Mesendoderm (in vitro differentiated cells): Measurements from ENCODE around the gene GTF3A.
A peak's percentile ranks its signal among the peaks of the same experiment; 100 is the strongest.
"Not testable (repeated sequence)": the region's sequence is repeated elsewhere in the genome, so short reads cannot be mapped to it uniquely, and the experiment has no call there.

Experiments
- DNase-seq: peaks from one replicate; pipeline ENCODE4 v3.0.0; 2013
- H2AK5ac ChIP-seq: 2 replicates; pipeline ENCODE4 v1.6.1; 2013; ENCODE audit warnings: low read length, inconsistent platforms
- H2BK120ac ChIP-seq: 2 replicates; pipeline ENCODE4 v1.6.1; 2013; ENCODE audit warnings: low read depth, mild to moderate bottlenecking, low read length, moderate library complexity, mixed read lengths
- H2BK15ac ChIP-seq: replicated peaks from 2 replicates; pipeline ENCODE4 v1.6.1; 2013; ENCODE audit warnings: low read depth, mild to moderate bottlenecking, moderate library complexity
- H2BK5ac ChIP-seq: 2 replicates; pipeline ENCODE4 v1.6.1; 2013; ENCODE audit warnings: low read length, inconsistent platforms
- H3K18ac ChIP-seq: 2 replicates; pipeline ENCODE4 v1.6.1; 2013; ENCODE audit warnings: mild to moderate bottlenecking, low read length, mixed read lengths
- H3K23ac ChIP-seq: one replicate; pipeline ENCODE4 v1.6.1; 2013; ENCODE audit warnings: low read length
- H3K27ac ChIP-seq: 2 replicates; pipeline ENCODE4 v1.5.1; 2013; ENCODE audit warnings: low read depth, mild to moderate bottlenecking, inconsistent platforms, low read length, moderate library complexity
- H3K27me3 ChIP-seq: 2 replicates; pipeline ENCODE4 v1.6.1; 2013; ENCODE audit warnings: low read length, control low read depth, mild to moderate bottlenecking, inconsistent platforms; ENCODE audit not compliant: insufficient read depth, poor library complexity
- H3K36me3 ChIP-seq: 2 replicates; pipeline ENCODE4 v1.6.1; 2013; ENCODE audit warnings: low read length, inconsistent platforms; ENCODE audit not compliant: control insufficient read depth, insufficient read depth
- H3K4ac ChIP-seq: one replicate; pipeline ENCODE4 v1.6.1; 2013; ENCODE audit warnings: low read depth, mild to moderate bottlenecking, low read length, moderate library complexity
- H3K4me1 ChIP-seq: 2 replicates; pipeline ENCODE4 v1.6.1; 2013; ENCODE audit warnings: low read depth, low read length, inconsistent platforms; ENCODE audit not compliant: control insufficient read depth
- H3K4me2 ChIP-seq: 2 replicates; pipeline ENCODE4 v1.6.1; 2013; ENCODE audit warnings: low read length
- H3K4me3 ChIP-seq: 2 replicates; pipeline ENCODE4 v1.5.1; 2013; ENCODE audit warnings: mild to moderate bottlenecking, low read length
- H3K56ac ChIP-seq: one replicate; pipeline ENCODE4 v1.6.1; 2013; ENCODE audit warnings: low read length
- H3K79me1 ChIP-seq: 2 replicates; pipeline ENCODE4 v1.6.1; 2013; ENCODE audit warnings: low read length, inconsistent platforms
- H3K79me2 ChIP-seq: 2 replicates; pipeline ENCODE4 v1.6.1; 2013; ENCODE audit warnings: mild to moderate bottlenecking, low read length; ENCODE audit not compliant: control insufficient read depth, insufficient read depth
- H3K9ac ChIP-seq: 2 replicates; pipeline ENCODE4 v1.6.1; 2013; ENCODE audit warnings: low read length, inconsistent platforms
- H4K5ac ChIP-seq: one replicate; pipeline ENCODE4 v1.6.1; 2013; ENCODE audit warnings: low read length
- H4K8ac ChIP-seq: one replicate; pipeline ENCODE4 v1.6.1; 2013; ENCODE audit warnings: low read depth, mild to moderate bottlenecking, control low read depth, low read length, moderate library complexity
- WGBS: extraction: QIAGEN DNeasy Blood & Tissue Kit; methylation state at CpG from one replicate; pipeline ENCODE4 v1.1.7; 2013; ENCODE audit warnings: low lambda C conversion rate, missing lambda C conversion rate; ENCODE audit not compliant: insufficient coverage; ENCODE audit errors: extremely low coverage; 5-methylcytosine and 5-hydroxymethylcytosine counted together

Gene GTF3A

DNA sequence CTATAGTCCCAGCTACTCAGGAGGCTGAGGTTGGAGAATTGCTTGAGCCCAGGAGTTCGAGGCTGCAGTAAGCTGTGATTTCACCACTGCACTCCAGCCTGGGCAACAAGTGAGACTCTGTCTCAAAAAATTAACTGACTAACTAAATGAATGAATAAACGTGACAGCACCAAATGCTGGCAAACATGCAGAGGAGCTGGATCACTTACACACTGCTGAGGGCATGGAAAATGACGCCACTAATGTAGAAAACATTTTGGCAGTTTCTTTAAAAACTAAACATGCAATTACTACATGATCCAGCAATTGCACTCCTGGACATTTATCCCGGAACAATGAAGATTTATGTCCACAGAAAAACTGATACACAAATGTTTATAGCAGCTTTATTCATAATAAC, 31.3 kb upstream of the GTF3A start:
- no CpG with 5 or more reads among the region's 4 CpGs for WGBS

GRCh38 chr13:27395007-27395510, 29.4 kb upstream of the GTF3A start:
- H3K9ac ChIP-seq, result no peak overlapping the region
- H4K8ac ChIP-seq, result no peak overlapping the region
- H3K79me2 ChIP-seq, result no peaks in the 10 kb centered on the region
- no peak overlapping the region for H3K4me2 ChIP-seq
- WGBS, result no CpG with 5 or more reads among the region's 14 CpGs
- H2BK120ac ChIP-seq, result no peak overlapping the region
- peaks cover 3% of the 10 kb centered on the region for H3K4me1 ChIP-seq
- H3K27me3 ChIP-seq, result no peaks in the 10 kb centered on the region
- H2AK5ac ChIP-seq, result no peak overlapping the region
- H2BK5ac ChIP-seq, result no peak overlapping the region
- H3K4ac ChIP-seq, result no peak overlapping the region
- no peak overlapping the region for H3K4me3 ChIP-seq
- no peak overlapping the region for H3K23ac ChIP-seq
- no peak overlapping the region for H3K56ac ChIP-seq
- H3K27ac ChIP-seq, result no peak overlapping the region
- no peaks in the 10 kb centered on the region for H3K79me1 ChIP-seq
- no peaks in the 10 kb centered on the region for H3K36me3 ChIP-seq
- H2BK15ac ChIP-seq, result no peak overlapping the region
- DNase-seq, result no peak
- H3K18ac ChIP-seq, result peak overlapping the region; percentile 39
- H4K5ac ChIP-seq, result no peak overlapping the region

More for the DNA sequence above, 31.3 kb upstream of the GTF3A start:
- no peak overlapping the region for H3K27ac ChIP-seq
- H3K9ac ChIP-seq, result no peak overlapping the region
- H3K79me2 ChIP-seq, result no peaks in the 10 kb centered on the region
- H3K4ac ChIP-seq, result no peak overlapping the region
- no peaks in the 10 kb centered on the region for H3K36me3 ChIP-seq
- peaks cover 8% of the 10 kb centered on the region for H3K4me1 ChIP-seq
- H3K4me3 ChIP-seq, result no peak overlapping the region
- H3K79me1 ChIP-seq, result no peaks in the 10 kb centered on the region
- no peak overlapping the region for H2BK120ac ChIP-seq
- no peak overlapping the region for H4K8ac ChIP-seq
- H3K23ac ChIP-seq, result no peak overlapping the region
- no peak overlapping the region for H2BK5ac ChIP-seq
- H4K5ac ChIP-seq, result no peak overlapping the region
- H2AK5ac ChIP-seq, result no peak overlapping the region
- no peak overlapping the region for H3K18ac ChIP-seq
- H3K4me2 ChIP-seq, result no peak overlapping the region
- H3K27me3 ChIP-seq, result no peaks in the 10 kb centered on the region
- no peak overlapping the region for H3K56ac ChIP-seq
- no peak for DNase-seq
- no peak overlapping the region for H2BK15ac ChIP-seq

GRCh38 chr13:27396252-27396846, 28.1 kb upstream of the GTF3A start:
- Histone ChIP-seq H3K27me3 (no peaks in the 10 kb centered on the region), H4K5ac (no peak overlapping the region), H2BK120ac (no peak overlapping the region), H3K18ac (no peak overlapping the region), H3K4me3 (no peak overlapping the region), H3K79me2 (no peaks in the 10 kb centered on the region), H3K4me2 (no peak overlapping the region), H3K9ac (no peak overlapping the region), H3K27ac (no peak overlapping the region), H3K79me1 (no peaks in the 10 kb centered on the region), H2BK15ac (no peak overlapping the region), H2AK5ac (no peak overlapping the region), H3K4me1 (peaks cover 3% of the 10 kb centered on the region), H3K4ac (no peak overlapping the region), H3K36me3 (no peaks in the 10 kb centered on the region), H3K56ac (no peak overlapping the region), H4K8ac (no peak overlapping the region), H3K23ac (no peak overlapping the region), H2BK5ac (no peak overlapping the region)
- WGBS, result no CpG with 5 or more reads among the region's 7 CpGs
- no peak for DNase-seq

- H4K5ac ChIP-seq, result no peak overlapping the region
- no peak overlapping the region for H3K4me3 ChIP-seq
- no peak overlapping the region for H3K56ac ChIP-seq
- H3K27ac ChIP-seq, result no peak overlapping the region
- H3K79me2 ChIP-seq, result no peaks in the 10 kb centered on the region
- no peak overlapping the region for H3K4me2 ChIP-seq
- H3K18ac ChIP-seq, result no peak overlapping the region
- H3K4ac ChIP-seq, result no peak overlapping the region
- H2AK5ac ChIP-seq, result no peak overlapping the region
- no peak overlapping the region for H3K23ac ChIP-seq
- H3K4me1 ChIP-seq, result peaks cover 5% of the 10 kb centered on the region
- no peaks in the 10 kb centered on the region for H3K79me1 ChIP-seq
- no peak for DNase-seq
- H3K9ac ChIP-seq, result no peak overlapping the region
- H3K27me3 ChIP-seq, result no peaks in the 10 kb centered on the region
- no peak overlapping the region for H2BK5ac ChIP-seq
- no peak overlapping the region for H2BK15ac ChIP-seq
- H3K36me3 ChIP-seq, result no peaks in the 10 kb centered on the region
- no peak overlapping the region for H4K8ac ChIP-seq
- no peak overlapping the region for H2BK120ac ChIP-seq
- WGBS, result no CpG with 5 or more reads among the region's 4 CpGs
Measured at GRCh38 chr13:27398360-27398759, 26.1 kb upstream of the GTF3A start.

DNA sequence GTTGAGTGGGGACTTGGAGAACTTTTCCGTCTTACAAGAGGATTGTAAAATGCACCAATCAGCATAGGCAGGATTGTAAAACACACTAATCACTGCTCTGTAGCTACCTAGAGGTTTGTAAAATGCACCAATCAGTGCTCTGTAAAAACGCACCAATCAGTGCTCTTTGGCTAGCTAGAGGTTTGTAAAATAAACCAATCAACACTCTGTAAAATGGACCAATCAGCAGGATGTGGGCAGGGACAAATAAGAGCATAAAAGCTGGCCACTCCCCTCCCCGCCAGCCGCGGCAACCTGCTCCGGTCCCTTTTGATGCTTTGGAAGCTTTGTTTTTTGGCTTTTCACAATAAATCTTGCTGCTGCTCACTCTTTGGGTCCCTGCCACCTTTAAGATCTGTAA, 24.0 kb upstream of the GTF3A start:
- H3K79me2 ChIP-seq, H2BK15ac ChIP-seq, H3K27me3 ChIP-seq, H3K4me1 ChIP-seq, H3K27ac ChIP-seq, H4K5ac ChIP-seq, H3K56ac ChIP-seq, H3K4ac ChIP-seq, H3K18ac ChIP-seq, H4K8ac ChIP-seq, H3K9ac ChIP-seq, H3K23ac ChIP-seq, H3K79me1 ChIP-seq, H3K4me3 ChIP-seq, H2AK5ac ChIP-seq, H3K4me2 ChIP-seq, DNase-seq, H2BK120ac ChIP-seq, H3K36me3 ChIP-seq, H2BK5ac ChIP-seq: not testable (repeated sequence)
- no CpG with 5 or more reads among the region's 6 CpGs for WGBS

GRCh38 chr13:27401210-27401609, 23.2 kb upstream of the GTF3A start:
- H3K23ac ChIP-seq, result no peak overlapping the region
- no peak overlapping the region for H4K5ac ChIP-seq
- no peak overlapping the region for H2BK15ac ChIP-seq
- no peaks in the 10 kb centered on the region for H3K79me1 ChIP-seq
- H3K4me1 ChIP-seq, result peaks cover 2% of the 10 kb centered on the region
- H3K36me3 ChIP-seq, result no peaks in the 10 kb centered on the region
- no peak overlapping the region for H4K8ac ChIP-seq
- H2AK5ac ChIP-seq, result no peak overlapping the region
- no peak overlapping the region for H3K27ac ChIP-seq
- H3K27me3 ChIP-seq, result no peaks in the 10 kb centered on the region
- H3K56ac ChIP-seq, result peak overlapping the region; percentile 22
- WGBS, result no CpG with 5 or more reads among the region's 3 CpGs
- no peak overlapping the region for H3K9ac ChIP-seq
- H2BK5ac ChIP-seq, result no peak overlapping the region
- no peak overlapping the region for H3K4me2 ChIP-seq
- H3K4me3 ChIP-seq, result no peak overlapping the region
- H3K79me2 ChIP-seq, result no peaks in the 10 kb centered on the region
- H3K18ac ChIP-seq, result no peak overlapping the region
- no peak overlapping the region for H3K4ac ChIP-seq
- no peak for DNase-seq
- no peak overlapping the region for H2BK120ac ChIP-seq
